Measurements from ENCODE around the gene LPP.
"Not testable (repeated sequence)": the region's sequence is repeated elsewhere in the genome, so short reads cannot be mapped to it uniquely, and the experiment has no call there.

The LPP gene

GRCh38 chr3:188442430-188442829, 288.5 kb downstream of the LPP start:
- no peak for TF ChIP-seq CTCF (IDR thresholded peaks at IDR 0.05; ENCODE audit: low read depth, low read length, missing control alignments)
- no peak overlapping the region for H3K4me3 ChIP-seq (ENCODE audit: low read depth, low read length)
- DNase-seq (ENCODE audit: low read depth): no peak
- in situ Hi-C loops (cut with HindIII; ENCODE audit: low sequenced_read_pairs): no loop called here

- in situ Hi-C loops (cut with HindIII; ENCODE audit: low sequenced_read_pairs); H3K4me3 ChIP-seq (ENCODE audit: low read depth, low read length); DNase-seq (ENCODE audit: low read depth): not testable (repeated sequence)
Measured at GRCh38 chr3:188445175-188445574, 291.2 kb downstream of the LPP start.

- H3K4me3 ChIP-seq (ENCODE audit: low read depth, low read length): no peak overlapping the region
- in situ Hi-C loops (cut with HindIII; ENCODE audit: low sequenced_read_pairs): no loop called here
- DNase-seq (ENCODE audit: low read depth): no peak
- no peak for TF ChIP-seq CTCF (IDR thresholded peaks at IDR 0.05; ENCODE audit: low read depth, low read length, missing control alignments)
Measured at GRCh38 chr3:188446014-188446413, 292.1 kb downstream of the LPP start.

GRCh38 chr3:188446766-188447165, 292.8 kb downstream of the LPP start:
- no peak for DNase-seq (ENCODE audit: low read depth)
- in situ Hi-C loops (cut with HindIII; ENCODE audit: low sequenced_read_pairs): no loop called here
- TF ChIP-seq CTCF (IDR thresholded peaks at IDR 0.05; ENCODE audit: low read depth, low read length, missing control alignments): no peak
- H3K4me3 ChIP-seq (ENCODE audit: low read depth, low read length): no peak overlapping the region

- in situ Hi-C loops (cut with HindIII; ENCODE audit: low sequenced_read_pairs): no loop called here
- H3K4me3 ChIP-seq (ENCODE audit: low read depth, low read length): no peak overlapping the region
- TF ChIP-seq CTCF (IDR thresholded peaks at IDR 0.05; ENCODE audit: low read depth, low read length, missing control alignments): no peak
- no peak for DNase-seq (ENCODE audit: low read depth)
Measured at GRCh38 chr3:188448813-188449212, 294.9 kb downstream of the LPP start.

- in situ Hi-C loops (cut with HindIII; ENCODE audit: low sequenced_read_pairs): no loop called here
Measured at GRCh38 chr3:188449421-188449820, 295.5 kb downstream of the LPP start.

More at GRCh38 chr3:188449421-188449820, 295.5 kb downstream of the LPP start:
- no peak for TF ChIP-seq CTCF (IDR thresholded peaks at IDR 0.05; ENCODE audit: low read depth, low read length, missing control alignments)
- no peak overlapping the region for H3K4me3 ChIP-seq (ENCODE audit: low read depth, low read length)
- no peak for DNase-seq (ENCODE audit: low read depth)
